ENCODE data around the gene LYPD6B. TPM values are rescaled to one million over a fixed set of nuclear protein-coding genes. Genes with fewer than 3 reads are reported as not detected.
A peak's percentile ranks its signal among the peaks of the same experiment; 100 is the strongest.

Gene LYPD6B
- total and polyA plus RNA-seq, 2 experiments from 2014 or later: 1.7 to 3.6 TPM

DNA sequence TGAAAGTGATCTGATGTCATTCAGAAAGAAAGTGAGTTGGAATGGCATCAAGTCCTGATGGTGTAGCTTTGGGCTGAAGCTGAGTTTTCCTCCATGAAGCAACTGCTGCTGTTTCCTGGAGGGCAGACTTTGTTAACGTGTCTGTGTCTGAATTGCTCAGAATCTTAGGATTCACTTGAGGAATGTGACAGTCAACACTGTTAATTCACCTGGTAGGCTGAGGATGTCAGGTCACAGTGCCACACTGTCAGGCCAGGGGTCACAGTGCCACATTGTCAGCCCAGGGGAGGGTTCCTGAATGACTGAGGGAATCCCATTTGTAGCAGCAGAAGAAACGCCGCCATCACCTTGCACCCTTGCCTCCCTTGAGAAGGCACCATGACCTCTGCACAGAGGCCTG, 39.4 kb downstream of the LYPD6B start:
- peaks cover 5% of the 10 kb centered on the region for H3K27me3 Mint-ChIP-seq (ENCODE audit: insufficient read depth, low read depth, poor library complexity)
- no peaks in the 10 kb centered on the region for H3K36me3 Mint-ChIP-seq (ENCODE audit: low read depth)
- H3K4me3 Mint-ChIP-seq: no peak overlapping the region
- peaks cover 65% of the 10 kb centered on the region for H3K4me1 Mint-ChIP-seq
- H3K27me3 ChIP-seq (ENCODE audit: insufficient read depth): no peaks in the 10 kb centered on the region
- no peaks in the 10 kb centered on the region for H3K9me2 ChIP-seq (ENCODE audit: insufficient read depth)
- no peaks in the 10 kb centered on the region for H3F3A ChIP-seq (replicated peaks; ENCODE audit: low read depth)
- no peaks in the 10 kb centered on the region for H3K9me3 Mint-ChIP-seq
- no peaks in the 10 kb centered on the region for H3K36me3 ChIP-seq (ENCODE audit: insufficient read depth)
- H4K20me1 ChIP-seq (replicated peaks; ENCODE audit: insufficient read depth): no peaks in the 10 kb centered on the region
- H3K27ac Mint-ChIP-seq: no peak overlapping the region
- peak; percentile 31 for DNase-seq (ENCODE audit: low spot score)
- peak overlapping the region; percentile 58; the same call in 1 of the 2 replicates for H3K4me2 ChIP-seq
- H2AFZ ChIP-seq: no peak overlapping the region
- TF ChIP-seq EZH2 (IDR thresholded peaks at IDR 0.05; ENCODE audit: low read depth, unreplicated experiment): no peak
- no peak for TF ChIP-seq ZNF114 (CRISPR knock-in tag; IDR thresholded peaks at IDR 0.05)
- no peak for TF ChIP-seq EZH2phosphoT487 (IDR thresholded peaks at IDR 0.05; ENCODE audit: unreplicated experiment)
- no peak for TF ChIP-seq CREB1 (CRISPR knock-in tag; IDR thresholded peaks at IDR 0.05; ENCODE audit: low read depth)
- TF ChIP-seq, protein P1, sequence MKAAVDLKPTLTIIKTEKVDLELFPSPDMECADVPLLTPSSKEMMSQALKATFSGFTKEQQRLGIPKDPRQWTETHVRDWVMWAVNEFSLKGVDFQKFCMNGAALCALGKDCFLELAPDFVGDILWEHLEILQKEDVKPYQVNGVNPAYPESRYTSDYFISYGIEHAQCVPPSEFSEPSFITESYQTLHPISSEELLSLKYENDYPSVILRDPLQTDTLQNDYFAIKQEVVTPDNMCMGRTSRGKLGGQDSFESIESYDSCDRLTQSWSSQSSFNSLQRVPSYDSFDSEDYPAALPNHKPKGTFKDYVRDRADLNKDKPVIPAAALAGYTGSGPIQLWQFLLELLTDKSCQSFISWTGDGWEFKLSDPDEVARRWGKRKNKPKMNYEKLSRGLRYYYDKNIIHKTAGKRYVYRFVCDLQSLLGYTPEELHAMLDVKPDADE (IDR thresholded peaks at IDR 0.05): no peak
- TF ChIP-seq REST (IDR thresholded peaks at IDR 0.05; ENCODE audit: unreplicated experiment): no peak
- no peak for TF ChIP-seq CTCF (conservative IDR thresholded peaks at IDR 0.05; ENCODE audit: low read depth in 2 of 2)
- TF ChIP-seq JUNB (IDR thresholded peaks at IDR 0.05; ENCODE audit: unreplicated experiment): no peak
- no peak for TF ChIP-seq ZNF331 (CRISPR knock-in tag; IDR thresholded peaks at IDR 0.05; ENCODE audit: low read depth)
- no peak for TF ChIP-seq STAT1 (IDR thresholded peaks at IDR 0.05; ENCODE audit: unreplicated experiment)
- TF ChIP-seq, protein P2, sequence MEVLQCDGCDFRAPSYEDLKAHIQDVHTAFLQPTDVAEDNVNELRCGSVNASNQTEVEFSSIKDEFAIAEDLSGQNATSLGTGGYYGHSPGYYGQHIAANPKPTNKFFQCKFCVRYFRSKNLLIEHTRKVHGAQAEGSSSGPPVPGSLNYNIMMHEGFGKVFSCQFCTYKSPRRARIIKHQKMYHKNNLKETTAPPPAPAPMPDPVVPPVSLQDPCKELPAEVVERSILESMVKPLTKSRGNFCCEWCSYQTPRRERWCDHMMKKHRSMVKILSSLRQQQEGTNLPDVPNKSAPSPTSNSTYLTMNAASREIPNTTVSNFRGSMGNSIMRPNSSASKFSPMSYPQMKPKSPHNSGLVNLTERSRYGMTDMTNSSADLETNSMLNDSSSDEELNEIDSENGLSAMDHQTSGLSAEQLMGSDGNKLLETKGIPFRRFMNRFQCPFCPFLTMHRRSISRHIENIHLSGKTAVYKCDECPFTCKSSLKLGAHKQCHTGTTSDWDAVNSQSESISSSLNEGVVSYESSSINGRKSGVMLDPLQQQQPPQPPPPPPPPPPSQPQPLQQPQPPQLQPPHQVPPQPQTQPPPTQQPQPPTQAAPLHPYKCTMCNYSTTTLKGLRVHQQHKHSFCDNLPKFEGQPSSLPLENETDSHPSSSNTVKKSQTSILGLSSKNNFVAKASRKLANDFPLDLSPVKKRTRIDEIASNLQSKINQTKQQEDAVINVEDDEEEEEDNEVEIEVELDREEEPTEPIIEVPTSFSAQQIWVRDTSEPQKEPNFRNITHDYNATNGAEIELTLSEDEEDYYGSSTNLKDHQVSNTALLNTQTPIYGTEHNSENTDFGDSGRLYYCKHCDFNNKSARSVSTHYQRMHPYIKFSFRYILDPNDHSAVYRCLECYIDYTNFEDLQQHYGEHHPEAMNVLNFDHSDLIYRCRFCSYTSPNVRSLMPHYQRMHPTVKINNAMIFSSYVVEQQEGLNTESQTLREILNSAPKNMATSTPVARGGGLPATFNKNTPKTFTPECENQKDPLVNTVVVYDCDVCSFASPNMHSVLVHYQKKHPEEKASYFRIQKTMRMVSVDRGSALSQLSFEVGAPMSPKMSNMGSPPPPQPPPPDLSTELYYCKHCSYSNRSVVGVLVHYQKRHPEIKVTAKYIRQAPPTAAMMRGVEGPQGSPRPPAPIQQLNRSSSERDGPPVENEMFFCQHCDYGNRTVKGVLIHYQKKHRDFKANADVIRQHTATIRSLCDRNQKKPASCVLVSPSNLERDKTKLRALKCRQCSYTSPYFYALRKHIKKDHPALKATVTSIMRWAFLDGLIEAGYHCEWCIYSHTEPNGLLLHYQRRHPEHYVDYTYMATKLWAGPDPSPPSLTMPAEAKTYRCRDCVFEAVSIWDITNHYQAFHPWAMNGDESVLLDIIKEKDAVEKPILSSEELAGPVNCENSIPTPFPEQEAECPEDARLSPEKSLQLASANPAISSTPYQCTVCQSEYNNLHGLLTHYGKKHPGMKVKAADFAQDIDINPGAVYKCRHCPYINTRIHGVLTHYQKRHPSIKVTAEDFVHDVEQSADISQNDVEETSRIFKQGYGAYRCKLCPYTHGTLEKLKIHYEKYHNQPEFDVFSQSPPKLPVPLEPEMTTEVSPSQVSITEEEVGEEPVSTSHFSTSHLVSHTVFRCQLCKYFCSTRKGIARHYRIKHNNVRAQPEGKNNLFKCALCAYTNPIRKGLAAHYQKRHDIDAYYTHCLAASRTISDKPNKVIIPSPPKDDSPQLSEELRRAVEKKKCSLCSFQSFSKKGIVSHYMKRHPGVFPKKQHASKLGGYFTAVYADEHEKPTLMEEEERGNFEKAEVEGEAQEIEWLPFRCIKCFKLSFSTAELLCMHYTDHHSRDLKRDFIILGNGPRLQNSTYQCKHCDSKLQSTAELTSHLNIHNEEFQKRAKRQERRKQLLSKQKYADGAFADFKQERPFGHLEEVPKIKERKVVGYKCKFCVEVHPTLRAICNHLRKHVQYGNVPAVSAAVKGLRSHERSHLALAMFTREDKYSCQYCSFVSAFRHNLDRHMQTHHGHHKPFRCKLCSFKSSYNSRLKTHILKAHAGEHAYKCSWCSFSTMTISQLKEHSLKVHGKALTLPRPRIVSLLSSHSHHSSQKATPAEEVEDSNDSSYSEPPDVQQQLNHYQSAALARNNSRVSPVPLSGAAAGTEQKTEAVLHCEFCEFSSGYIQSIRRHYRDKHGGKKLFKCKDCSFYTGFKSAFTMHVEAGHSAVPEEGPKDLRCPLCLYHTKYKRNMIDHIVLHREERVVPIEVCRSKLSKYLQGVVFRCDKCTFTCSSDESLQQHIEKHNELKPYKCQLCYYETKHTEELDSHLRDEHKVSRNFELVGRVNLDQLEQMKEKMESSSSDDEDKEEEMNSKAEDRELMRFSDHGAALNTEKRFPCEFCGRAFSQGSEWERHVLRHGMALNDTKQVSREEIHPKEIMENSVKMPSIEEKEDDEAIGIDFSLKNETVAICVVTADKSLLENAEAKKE (CRISPR knock-in tag; IDR thresholded peaks at IDR 0.05): no peak
- TF ChIP-seq POLR2AphosphoS5 (IDR thresholded peaks at IDR 0.05; ENCODE audit: low read depth): no peak
- TF ChIP-seq NANOG (IDR thresholded peaks at IDR 0.05; ENCODE audit: borderline replicate concordance): no peak
- peaks cover 51% of the 10 kb centered on the region for H3K4me1 ChIP-seq (ENCODE audit: insufficient read depth)
- H3K27ac ChIP-seq (ENCODE audit: low read depth): peak overlapping the region; percentile 17; the same call in 1 of the 2 replicates
- no peaks in the 10 kb centered on the region for H3K79me2 ChIP-seq (replicated peaks; ENCODE audit: insufficient read depth)
- ATAC-seq: peak; percentile 13
- H3K4me3 ChIP-seq: no peak overlapping the region
